ENCODE measurements around the gene ERCC1.
A peak's percentile ranks its signal among the peaks of the same experiment; 100 is the strongest.

GRCh38 chr19:45469132-45469944, 45.6 kb upstream of the ERCC1 start:
- TF ChIP-seq CTCF (IDR thresholded peaks at IDR 0.05) (no peak), POLR2A (IDR thresholded peaks at IDR 0.05) (peak; percentile 37 to 52)
